ENCODE measurements around the gene GAB3.

GAB3 gene

DNA sequence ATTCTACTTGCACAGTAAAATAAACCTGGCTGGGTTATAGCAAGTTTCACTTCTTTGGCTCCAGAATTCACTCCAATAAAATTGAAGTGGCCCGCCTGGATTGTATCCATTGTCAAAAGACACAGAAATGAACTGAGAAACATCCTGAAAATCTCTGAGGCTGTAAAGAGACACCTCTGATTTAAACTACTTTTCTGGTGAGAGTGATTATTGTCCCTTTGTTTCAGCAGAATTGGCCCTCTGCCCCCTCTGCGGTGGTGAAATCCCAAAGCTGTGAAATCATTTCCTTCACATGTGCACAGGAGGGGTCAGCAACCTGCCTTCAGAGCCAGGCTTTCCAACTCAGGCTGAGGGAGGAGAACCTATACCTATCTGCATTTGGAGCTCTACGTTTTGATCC, 23.0 kb downstream of the GAB3 start:
- TF ChIP-seq, protein P1, sequence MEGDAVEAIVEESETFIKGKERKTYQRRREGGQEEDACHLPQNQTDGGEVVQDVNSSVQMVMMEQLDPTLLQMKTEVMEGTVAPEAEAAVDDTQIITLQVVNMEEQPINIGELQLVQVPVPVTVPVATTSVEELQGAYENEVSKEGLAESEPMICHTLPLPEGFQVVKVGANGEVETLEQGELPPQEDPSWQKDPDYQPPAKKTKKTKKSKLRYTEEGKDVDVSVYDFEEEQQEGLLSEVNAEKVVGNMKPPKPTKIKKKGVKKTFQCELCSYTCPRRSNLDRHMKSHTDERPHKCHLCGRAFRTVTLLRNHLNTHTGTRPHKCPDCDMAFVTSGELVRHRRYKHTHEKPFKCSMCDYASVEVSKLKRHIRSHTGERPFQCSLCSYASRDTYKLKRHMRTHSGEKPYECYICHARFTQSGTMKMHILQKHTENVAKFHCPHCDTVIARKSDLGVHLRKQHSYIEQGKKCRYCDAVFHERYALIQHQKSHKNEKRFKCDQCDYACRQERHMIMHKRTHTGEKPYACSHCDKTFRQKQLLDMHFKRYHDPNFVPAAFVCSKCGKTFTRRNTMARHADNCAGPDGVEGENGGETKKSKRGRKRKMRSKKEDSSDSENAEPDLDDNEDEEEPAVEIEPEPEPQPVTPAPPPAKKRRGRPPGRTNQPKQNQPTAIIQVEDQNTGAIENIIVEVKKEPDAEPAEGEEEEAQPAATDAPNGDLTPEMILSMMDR (IDR thresholded peaks at IDR 0.05): no peak

DNA sequence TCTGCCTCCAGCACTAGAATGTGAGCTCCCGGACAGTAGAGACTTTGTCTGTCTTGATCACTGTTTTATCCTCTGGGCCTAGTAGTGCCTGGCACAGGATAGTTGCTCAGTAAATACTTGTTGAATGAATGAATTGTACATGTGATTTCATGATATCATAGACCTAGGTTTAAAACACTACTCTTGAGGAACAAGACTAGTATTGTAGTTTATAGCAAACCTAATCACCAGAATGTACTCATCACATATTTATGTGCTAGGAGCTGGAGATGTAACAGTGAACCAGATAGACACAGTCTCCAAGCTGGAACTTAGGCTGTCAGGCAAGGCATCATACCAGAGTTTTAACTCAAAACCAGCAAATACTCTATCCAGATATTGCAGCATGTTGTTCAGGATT, 23.5 kb downstream of the GAB3 start:
- TF ChIP-seq, protein P1 (IDR thresholded peaks at IDR 0.05): no peak

DNA sequence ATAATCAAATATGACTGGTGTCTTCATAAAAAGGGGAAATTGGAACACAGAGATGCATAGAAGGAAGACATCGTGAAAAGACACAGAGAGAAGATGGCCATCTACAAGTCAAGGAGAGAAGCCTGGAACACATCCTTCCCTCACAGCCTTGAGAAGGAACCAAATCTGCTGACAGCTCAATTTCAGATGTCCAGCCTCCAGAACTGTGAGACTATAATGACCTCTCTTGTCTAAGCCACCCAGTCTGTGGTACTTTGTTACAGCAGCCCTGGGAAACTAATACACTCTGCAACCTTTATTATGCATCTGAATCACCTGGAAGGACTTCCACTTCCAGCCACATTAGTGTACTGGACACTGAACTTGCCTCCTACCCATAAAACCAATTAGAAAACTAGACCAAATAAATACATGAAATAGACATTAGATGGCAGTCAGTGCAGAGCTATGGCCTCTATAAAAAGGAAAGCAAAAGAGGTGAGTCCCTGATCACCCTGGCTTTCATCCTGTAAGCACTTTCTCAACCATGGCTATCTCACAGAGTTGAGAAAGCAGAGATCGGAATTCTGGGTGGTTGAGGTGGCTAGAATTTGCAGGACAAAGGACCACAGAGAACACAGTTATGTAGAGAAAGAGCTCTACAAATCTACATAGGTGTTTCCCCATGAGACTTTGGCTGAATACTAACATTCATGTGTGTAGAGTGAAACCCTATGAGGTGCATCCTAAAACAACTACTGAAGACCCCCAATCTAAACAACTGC, 25.7 kb downstream of the GAB3 start:
- TF ChIP-seq, protein P1 (IDR thresholded peaks at IDR 0.05): no peak

DNA sequence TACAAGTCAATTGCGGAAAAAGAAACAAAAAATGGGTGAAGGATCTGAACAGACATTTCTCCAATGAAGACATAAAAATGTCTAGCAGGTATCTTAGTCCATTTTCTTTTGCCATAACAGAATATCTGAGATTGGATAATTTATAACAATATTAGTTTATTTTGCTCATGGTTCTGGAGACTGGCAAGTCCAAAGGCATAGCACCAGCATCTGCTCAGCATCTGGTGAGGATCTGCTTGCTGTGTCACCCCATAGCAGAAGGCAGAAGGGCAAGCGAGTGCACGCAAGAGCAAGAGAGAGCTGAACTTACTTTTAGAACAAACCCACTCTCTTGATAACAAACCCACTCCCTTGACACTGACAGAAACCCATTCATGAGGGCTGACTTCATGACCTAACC, 29.7 kb downstream of the GAB3 start:
- TF ChIP-seq, protein P1 (IDR thresholded peaks at IDR 0.05): no peak

DNA sequence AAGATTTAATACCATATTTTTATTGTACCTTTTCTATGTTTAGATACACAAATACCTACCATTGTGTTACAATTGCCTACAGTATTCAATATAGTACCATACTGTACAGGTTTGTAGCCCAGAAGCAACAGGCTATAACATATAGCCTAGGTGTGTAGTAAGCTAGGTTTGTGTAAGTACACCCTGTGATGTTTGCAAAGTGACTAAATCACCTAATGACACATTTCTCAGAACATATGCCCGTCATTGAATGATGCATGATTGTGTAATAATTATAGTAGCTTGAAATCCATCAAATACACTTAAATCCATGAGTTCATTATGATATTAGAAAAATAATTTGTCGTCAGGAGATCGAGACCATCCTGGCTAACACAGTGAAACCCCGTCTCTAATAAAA, 30.8 kb downstream of the GAB3 start:
- TF ChIP-seq, protein P1 (IDR thresholded peaks at IDR 0.05): no peak

DNA sequence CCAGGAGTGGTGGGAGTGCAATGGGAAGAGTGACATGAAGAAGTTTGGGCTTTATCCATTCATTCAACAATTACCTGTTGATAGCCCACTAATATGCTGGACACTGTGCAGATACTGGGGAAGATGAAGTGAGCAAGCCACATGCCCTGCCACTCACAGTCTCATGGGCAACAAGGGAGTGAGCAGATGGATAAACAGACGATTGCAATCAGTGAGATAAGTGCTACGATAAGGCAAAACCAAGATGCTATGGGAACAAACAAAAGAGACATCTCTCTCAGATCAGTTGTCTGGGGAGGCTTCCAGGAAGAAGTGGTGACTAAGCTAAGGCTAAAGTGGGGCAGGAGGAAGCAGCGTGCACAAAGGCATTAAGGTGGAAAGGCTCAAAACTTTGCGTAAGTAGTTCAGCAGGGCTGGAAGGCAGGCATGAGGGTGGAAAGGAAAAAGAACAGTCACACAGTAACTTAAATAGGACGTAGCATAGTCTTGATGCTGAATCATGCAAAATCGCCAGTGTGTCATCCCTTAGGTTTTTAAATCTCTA, 31.7 kb downstream of the GAB3 start:
- TF ChIP-seq, protein P1 (IDR thresholded peaks at IDR 0.05): no peak

DNA sequence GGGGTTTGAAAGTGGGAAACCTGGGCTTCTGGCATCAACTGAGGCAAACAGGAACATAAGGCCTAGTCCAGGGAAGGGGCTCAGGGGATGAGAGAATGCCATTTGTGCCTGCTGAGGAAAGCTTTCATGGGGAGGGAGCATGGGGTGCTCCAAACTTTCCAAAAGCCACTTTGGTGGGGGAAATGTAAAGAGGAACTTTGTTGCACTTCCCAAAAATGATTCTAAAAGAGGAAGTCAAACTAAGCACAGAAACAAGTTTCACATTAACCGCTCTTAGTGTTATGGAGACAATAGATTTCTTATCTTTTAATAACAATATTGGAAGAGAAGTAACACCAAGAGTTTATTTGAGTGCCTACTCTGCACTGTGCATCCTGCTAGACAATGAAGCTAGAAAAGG, 32.3 kb downstream of the GAB3 start:
- TF ChIP-seq, protein P1 (IDR thresholded peaks at IDR 0.05): no peak
